HG03095 (cell line): ENCODE results near the gene SLC51A.
A peak's percentile ranks its signal among the peaks of the same experiment; 100 is the strongest.
"Not testable (repeated sequence)": the region's sequence is repeated elsewhere in the genome, so short reads cannot be mapped to it uniquely, and the experiment has no call there.

Experiments used
- ATAC-seq: cut with Tn5 transposase; IDR thresholded peaks from one replicate; pipeline ENCODE4 v1.9.1; 2021; ENCODE audit warnings: moderate library complexity; ENCODE audit not compliant: unreplicated experiment

SLC51A gene

GRCh38 chr3:196216089-196216564, at the start of gene SLC51A:
Gene SLC51A (plus strand): TSS chr3:196216534. CDS start chr3:196216713, 179 bp downstream.
- ATAC-seq: no peak

- no peak for ATAC-seq
Observed at GRCh38 chr3:196166741-196167140, 49.6 kb upstream of the SLC51A start.

GRCh38 chr3:196168808-196169391, 47.4 kb upstream of the SLC51A start:
- no peak for ATAC-seq

DNA sequence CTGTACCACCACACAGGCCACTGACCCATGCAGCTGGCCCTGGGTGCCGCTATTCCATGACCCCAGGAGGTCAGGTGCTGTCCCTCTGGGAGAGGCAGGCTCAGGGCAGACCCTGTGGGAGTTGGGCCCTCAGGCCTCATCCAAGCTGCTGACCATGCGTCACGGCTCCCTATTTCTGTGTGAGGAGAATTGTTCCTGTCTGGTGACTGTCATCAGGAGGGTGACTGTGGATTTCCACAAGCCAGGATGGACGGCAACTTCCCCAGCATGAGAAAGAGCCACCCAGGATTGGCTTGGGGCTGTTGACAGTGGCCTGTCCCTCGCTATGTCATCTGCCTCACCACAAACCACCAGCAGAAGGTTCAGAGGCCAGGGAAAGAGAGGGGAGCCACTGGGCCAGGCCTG, 46.5 kb upstream of the SLC51A start:
- ATAC-seq: no peak

- ATAC-seq: not testable (repeated sequence)
Observed at GRCh38 chr3:196170296-196170695, 46.0 kb upstream of the SLC51A start.

- no peak for ATAC-seq
Observed at GRCh38 chr3:196174652-196175051, 41.7 kb upstream of the SLC51A start.

DNA sequence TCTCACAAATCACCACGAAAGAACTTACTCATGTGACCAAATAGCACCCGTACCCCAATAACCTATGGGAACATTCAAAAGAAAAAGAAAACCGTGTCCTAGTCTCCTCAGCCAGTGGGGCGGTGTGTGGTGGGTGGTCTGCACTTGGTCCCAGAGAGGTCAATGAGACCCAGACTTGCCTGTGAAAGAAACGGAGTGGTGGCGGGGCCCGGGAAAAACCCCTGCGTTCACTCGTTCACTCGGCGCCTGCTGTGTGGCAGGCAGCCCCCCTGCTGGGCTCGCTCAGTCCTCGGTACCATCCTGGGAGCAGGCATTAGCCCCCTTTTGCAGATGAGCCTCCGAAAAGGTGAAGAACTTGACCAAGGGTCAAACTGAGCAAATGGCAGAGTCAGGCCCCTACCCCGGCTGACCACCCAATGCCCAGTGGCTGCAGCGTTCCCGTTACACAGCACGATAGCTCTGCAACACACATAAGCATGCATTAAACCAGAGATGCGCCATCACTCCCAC, 41.2 kb upstream of the SLC51A start:
- ATAC-seq: no peak

- no peak for ATAC-seq
Observed at GRCh38 chr3:196175722-196176121, 40.6 kb upstream of the SLC51A start.

GRCh38 chr3:196177567-196177966, 38.8 kb upstream of the SLC51A start:
- ATAC-seq: no peak

DNA sequence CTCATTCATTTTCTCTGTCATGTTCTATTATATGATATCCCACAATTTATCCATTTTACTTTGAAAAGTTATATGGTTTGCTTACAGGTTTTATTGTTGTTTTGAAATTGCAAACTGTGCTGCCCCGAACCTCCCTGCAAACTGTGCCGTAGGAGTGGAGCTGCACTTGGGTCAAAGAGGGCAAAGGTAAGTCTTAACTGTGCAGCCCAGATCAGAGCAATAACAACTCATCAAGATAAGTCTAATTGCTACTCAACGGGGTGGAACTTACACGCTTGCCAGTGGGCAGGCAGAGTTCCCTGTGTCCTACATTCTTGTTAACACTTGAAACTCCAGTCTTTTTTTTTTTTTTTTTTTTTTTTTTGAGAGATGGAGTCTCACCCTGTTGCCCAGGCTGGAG, 38.4 kb upstream of the SLC51A start:
- ATAC-seq: no peak

- no peak for ATAC-seq
Observed at GRCh38 chr3:196178993-196179379, 37.3 kb upstream of the SLC51A start.

GRCh38 chr3:196179380-196180308, 36.7 kb upstream of the SLC51A start:
- peak; percentile 59 for ATAC-seq

DNA sequence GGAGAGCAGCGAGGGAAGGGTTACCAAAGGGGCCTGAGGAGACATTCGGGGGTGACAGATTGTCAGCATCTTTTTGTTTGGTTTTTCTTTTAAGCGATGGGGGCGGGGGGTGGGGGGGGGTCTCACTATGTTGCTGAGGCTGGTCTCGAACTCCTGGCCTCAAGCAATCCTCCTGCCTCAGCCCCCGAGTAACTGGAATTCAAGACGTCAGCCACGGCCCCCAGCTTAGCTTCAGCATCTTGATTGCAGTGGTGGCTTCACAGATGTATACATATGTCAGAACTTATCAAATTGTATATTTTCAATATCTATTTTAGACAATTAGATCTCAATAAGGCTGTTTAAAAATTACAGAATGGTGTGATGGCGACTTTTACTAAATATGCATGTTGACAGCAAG, 36.0 kb upstream of the SLC51A start:
- ATAC-seq: no peak

DNA sequence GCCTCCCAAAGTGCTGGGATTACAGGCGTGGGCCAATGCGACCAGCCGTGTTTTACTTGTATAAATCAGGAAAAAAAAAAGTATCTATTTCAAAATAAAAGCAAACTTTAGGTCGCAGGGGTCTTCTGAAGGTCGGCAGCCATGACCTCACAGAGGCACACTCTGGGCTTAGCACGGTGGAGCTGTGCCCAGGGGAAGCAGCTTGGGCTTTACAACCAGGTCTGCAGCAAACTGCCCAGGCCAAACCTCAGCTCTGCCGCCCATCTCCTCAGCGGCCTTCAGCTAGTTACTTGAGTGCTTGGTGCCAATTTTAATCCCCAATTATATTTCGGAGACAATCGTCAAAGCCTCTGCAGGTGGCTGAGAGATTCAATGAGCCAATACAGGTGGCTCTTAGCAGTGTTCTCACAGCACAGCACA, 35.2 kb upstream of the SLC51A start:
- no peak for ATAC-seq

DNA sequence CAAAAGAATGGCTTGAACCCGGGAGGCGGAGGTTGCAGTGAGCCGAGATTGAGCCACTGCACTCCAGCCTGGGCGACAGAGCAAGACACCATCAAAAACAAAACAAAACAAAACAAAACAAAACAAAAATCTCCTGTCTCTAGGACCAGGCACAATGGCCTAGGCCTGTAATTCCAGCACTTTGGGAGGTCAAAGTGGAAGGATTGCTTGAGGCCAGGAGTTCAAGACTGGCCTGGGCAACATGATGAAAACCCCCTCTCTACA, 32.2 kb upstream of the SLC51A start:
- ATAC-seq: not testable (repeated sequence)

GRCh38 chr3:196184881-196185280, 31.5 kb upstream of the SLC51A start:
- ATAC-seq: no peak

DNA sequence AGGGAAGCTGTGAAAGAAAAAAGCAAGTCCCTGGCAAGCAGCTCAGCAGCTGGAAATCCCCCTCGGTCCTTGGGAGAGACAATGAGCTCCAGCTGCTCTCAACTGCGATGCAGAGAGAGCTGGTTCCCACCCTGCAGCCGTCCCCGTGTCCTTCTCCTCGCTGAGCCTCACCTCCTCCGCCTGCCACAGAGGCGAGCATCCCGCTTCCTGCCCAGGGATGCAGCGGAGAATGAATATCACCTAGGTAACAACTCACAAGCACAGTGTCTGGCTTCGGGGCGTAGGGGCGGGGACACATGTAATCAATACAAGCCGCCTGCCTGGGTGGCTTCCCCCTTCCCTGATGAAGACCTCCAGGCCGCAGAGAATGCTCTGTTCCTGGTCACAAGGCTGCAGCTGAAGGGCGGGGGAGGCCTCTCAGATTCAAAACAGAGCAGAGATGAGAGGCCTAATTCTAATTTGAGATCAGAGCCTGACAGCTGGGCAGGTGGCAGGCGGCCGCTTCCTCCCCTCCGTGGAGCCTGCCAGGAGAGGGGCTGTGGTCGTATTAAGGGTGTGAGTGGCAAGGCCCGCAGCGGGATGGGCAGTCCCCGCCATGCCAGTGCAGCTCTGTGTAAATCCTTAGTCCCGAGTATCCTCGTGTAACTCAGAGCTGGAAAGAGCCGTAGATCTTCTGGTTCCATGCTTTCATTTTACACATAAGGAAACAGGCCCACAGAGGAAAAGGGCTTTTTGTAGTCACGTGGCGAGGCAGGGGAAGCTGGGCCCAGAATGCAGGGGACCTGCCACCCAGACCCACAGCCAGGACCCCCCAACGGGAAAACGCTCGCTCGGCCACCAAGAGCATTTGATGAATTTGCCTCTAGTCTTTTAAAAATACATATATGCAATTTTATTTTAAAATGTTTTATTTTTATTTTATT, 29.4 kb upstream of the SLC51A start:
- peak; percentile 60 for ATAC-seq

- no peak for ATAC-seq
Observed at GRCh38 chr3:196189566-196190347, 26.6 kb upstream of the SLC51A start.

GRCh38 chr3:196192036-196192523, 24.3 kb upstream of the SLC51A start:
- ATAC-seq: no peak

DNA sequence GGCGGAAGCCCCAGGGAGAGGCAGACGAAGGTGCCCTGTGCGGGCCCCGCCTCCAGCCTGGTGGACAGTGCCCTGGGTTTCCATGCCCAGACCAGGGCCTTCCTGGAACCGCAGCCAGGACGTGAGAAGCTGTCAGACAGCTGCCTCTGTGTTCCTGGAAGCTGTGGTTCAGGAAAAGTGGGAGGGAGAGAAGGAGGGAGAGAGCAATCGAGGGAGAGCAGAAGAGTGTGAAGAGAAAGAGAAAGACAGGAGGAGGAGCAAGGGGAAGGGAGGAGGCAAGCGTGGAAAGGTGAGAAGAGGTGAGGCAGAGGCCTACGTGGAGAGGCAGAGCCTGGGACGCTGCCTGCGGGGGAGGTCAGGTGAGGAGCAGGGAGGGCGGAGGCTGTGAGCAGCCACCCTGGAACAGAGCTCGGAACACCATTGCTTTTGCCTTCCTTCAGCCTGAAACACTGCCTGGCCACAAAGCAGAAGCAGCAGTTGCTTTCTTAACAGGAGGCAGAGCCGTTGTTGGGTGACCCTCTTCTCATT, 23.7 kb upstream of the SLC51A start:
- ATAC-seq: peak; percentile 45
